Measurements from ENCODE around the gene TRAPPC12.
A peak's percentile ranks its signal among the peaks of the same experiment; 100 is the strongest.

Gene TRAPPC12

GRCh38 chr2:3408781-3409180 lies 29.3 kb downstream of the TRAPPC12 start:
- no peak for DNase-seq (ENCODE audit: low read depth, low spot score)

GRCh38 chr2:3409627-3410170 lies 30.2 kb downstream of the TRAPPC12 start:
- DNase-seq (ENCODE audit: low read depth, low spot score) = no peak

GRCh38 chr2:3411103-3411502 lies 31.6 kb downstream of the TRAPPC12 start:
- DNase-seq (ENCODE audit: low read depth, low spot score) = no peak

GRCh38 chr2:3413697-3414096 lies 34.2 kb downstream of the TRAPPC12 start:
- DNase-seq (ENCODE audit: low read depth, low spot score) = no peak

GRCh38 chr2:3414133-3414860 lies 34.8 kb downstream of the TRAPPC12 start:
- DNase-seq (ENCODE audit: low read depth, low spot score) = no peak

GRCh38 chr2:3418766-3419404 lies 39.4 kb downstream of the TRAPPC12 start:
- DNase-seq (ENCODE audit: low read depth, low spot score) = no peak

- DNase-seq (ENCODE audit: low read depth, low spot score) = no peak
These were observed 40.7 kb downstream of the TRAPPC12 start for GRCh38 chr2:3420076-3420768.

GRCh38 chr2:3420769-3421397 lies 41.4 kb downstream of the TRAPPC12 start:
- DNase-seq (ENCODE audit: low read depth, low spot score) = no peak

GRCh38 chr2:3421580-3421979 lies 42.1 kb downstream of the TRAPPC12 start:
- no peak for DNase-seq (ENCODE audit: low read depth, low spot score)

GRCh38 chr2:3422161-3422779 lies 42.8 kb downstream of the TRAPPC12 start:
- DNase-seq (ENCODE audit: low read depth, low spot score) = no peak

GRCh38 chr2:3423492-3424170 lies 44.1 kb downstream of the TRAPPC12 start:
- peak; percentile 24 for DNase-seq (ENCODE audit: low read depth, low spot score)

GRCh38 chr2:3424171-3424795 lies 44.8 kb downstream of the TRAPPC12 start:
- no peak for DNase-seq (ENCODE audit: low read depth, low spot score)

GRCh38 chr2:3426615-3427014 lies 47.1 kb downstream of the TRAPPC12 start:
- no peak for DNase-seq (ENCODE audit: low read depth, low spot score)

GRCh38 chr2:3427272-3427671 lies 47.8 kb downstream of the TRAPPC12 start:
- DNase-seq (ENCODE audit: low read depth, low spot score) = no peak

GRCh38 chr2:3428577-3428976 lies 49.1 kb downstream of the TRAPPC12 start:
- no peak for DNase-seq (ENCODE audit: low read depth, low spot score)

- DNase-seq (ENCODE audit: low read depth, low spot score) = no peak
These were observed 49.6 kb downstream of the TRAPPC12 start for GRCh38 chr2:3429066-3429610.

- no peak for DNase-seq (ENCODE audit: low read depth, low spot score)
These were observed 50.7 kb downstream of the TRAPPC12 start for GRCh38 chr2:3430172-3430571.

GRCh38 chr2:3430740-3431490 lies 51.4 kb downstream of the TRAPPC12 start:
- DNase-seq (ENCODE audit: low read depth, low spot score) = no peak

GRCh38 chr2:3432067-3432466 lies 52.6 kb downstream of the TRAPPC12 start:
- no peak for DNase-seq (ENCODE audit: low read depth, low spot score)

All from brain pericyte (primary cell).